ENCODE data around the gene FAM20C.
"Not testable (repeated sequence)": the region's sequence is repeated elsewhere in the genome, so short reads cannot be mapped to it uniquely, and the experiment has no call there.

The FAM20C gene

GRCh38 chr7:292826-293225 lies 100.5 kb downstream of the FAM20C start:
- Histone ChIP-seq H3K27ac (no peak overlapping the region), H3K27me3 (peaks cover 68% of the 10 kb centered on the region), H3K36me3 (no peaks in the 10 kb centered on the region), H3K9me3 (no peaks in the 10 kb centered on the region), H3K4me1 (ENCODE audit: control insufficient read depth in 1 of 2, insufficient read depth in 1 of 2, low read depth in 1 of 2, low read length in 1 of 2) (no peaks in the 10 kb centered on the region), H3K4me3 (ENCODE audit: low read depth in 1 of 2, low read length in 1 of 2) (no peak overlapping the region)
- no peak for TF ChIP-seq CTCF (IDR thresholded peaks at IDR 0.05)

- Histone ChIP-seq H3K4me3 (ENCODE audit: low read depth in 1 of 2, low read length in 1 of 2) (no peak overlapping the region), H3K27me3 (peaks cover 57% of the 10 kb centered on the region), H3K4me1 (ENCODE audit: control insufficient read depth in 1 of 2, insufficient read depth in 1 of 2, low read depth in 1 of 2, low read length in 1 of 2) (no peaks in the 10 kb centered on the region), H3K27ac (no peak overlapping the region), H3K36me3 (no peaks in the 10 kb centered on the region), H3K9me3 (no peaks in the 10 kb centered on the region)
- TF ChIP-seq CTCF (IDR thresholded peaks at IDR 0.05), result no peak
Observed at GRCh38 chr7:293681-294439, 101.5 kb downstream of the FAM20C start.

GRCh38 chr7:294440-295154 lies 102.2 kb downstream of the FAM20C start:
- Histone ChIP-seq H3K4me3 (ENCODE audit: low read depth in 1 of 2, low read length in 1 of 2) (no peak overlapping the region), H3K27ac (no peak overlapping the region), H3K4me1 (ENCODE audit: control insufficient read depth in 1 of 2, insufficient read depth in 1 of 2, low read depth in 1 of 2, low read length in 1 of 2) (no peaks in the 10 kb centered on the region), H3K36me3 (no peaks in the 10 kb centered on the region), H3K9me3 (no peaks in the 10 kb centered on the region), H3K27me3 (peaks cover 55% of the 10 kb centered on the region)
- no peak for TF ChIP-seq CTCF (IDR thresholded peaks at IDR 0.05)

GRCh38 chr7:295155-296154 lies 103.1 kb downstream of the FAM20C start:
- Histone ChIP-seq H3K27me3 (peaks cover 46% of the 10 kb centered on the region), H3K4me1 (ENCODE audit: control insufficient read depth in 1 of 2, insufficient read depth in 1 of 2, low read depth in 1 of 2, low read length in 1 of 2) (no peaks in the 10 kb centered on the region), H3K9me3 (no peaks in the 10 kb centered on the region), H3K4me3 (ENCODE audit: low read depth in 1 of 2, low read length in 1 of 2) (no peak overlapping the region), H3K36me3 (no peaks in the 10 kb centered on the region), H3K27ac (no peak overlapping the region)
- TF ChIP-seq CTCF (IDR thresholded peaks at IDR 0.05), result no peak

GRCh38 chr7:296373-296945 lies 104.1 kb downstream of the FAM20C start:
- H3K4me1 ChIP-seq (ENCODE audit: control insufficient read depth in 1 of 2, insufficient read depth in 1 of 2, low read depth in 1 of 2, low read length in 1 of 2), result no peaks in the 10 kb centered on the region
- peaks cover 36% of the 10 kb centered on the region for H3K27me3 ChIP-seq
- TF ChIP-seq CTCF (IDR thresholded peaks at IDR 0.05), result no peak
- H3K9me3 ChIP-seq, result no peaks in the 10 kb centered on the region
- no peak overlapping the region for H3K4me3 ChIP-seq (ENCODE audit: low read depth in 1 of 2, low read length in 1 of 2)
- no peak overlapping the region for H3K27ac ChIP-seq
- no peaks in the 10 kb centered on the region for H3K36me3 ChIP-seq

GRCh38 chr7:297141-297540 lies 104.8 kb downstream of the FAM20C start:
- not testable (repeated sequence) for H3K4me3 ChIP-seq (ENCODE audit: low read depth in 1 of 2, low read length in 1 of 2); H3K36me3 ChIP-seq; H3K9me3 ChIP-seq; H3K4me1 ChIP-seq (ENCODE audit: control insufficient read depth in 1 of 2, insufficient read depth in 1 of 2, low read depth in 1 of 2, low read length in 1 of 2); H3K27ac ChIP-seq
- H3K27me3 ChIP-seq, result peaks cover 30% of the 10 kb centered on the region
